Panc1 (cell line): ENCODE data around the gene PPM1L. TPM values are rescaled to one million over a fixed set of nuclear protein-coding genes. Genes with fewer than 3 reads are reported as not detected.

ENCODE experiments used
- ATAC-seq: fragments of 200-7000 bp; cut with Tn5 transposase; 2 replicates; pipeline ENCODE4 v1.9.1; 2020; ENCODE audit warnings: mild to moderate bottlenecking, moderate library complexity
- BruUV-seq: library from RNA; stranded (reverse); fragments of 400-500 nt; replicated peaks from 2 replicates; lab custom pipeline; 2021; lab: Mats Ljungman, UMichigan
- CTCF ChIA-PET: fragments of 300-600 bp; sonication (Branson Sonifier 250); formaldehyde crosslinking; loops from one replicate; lab custom pipeline; 2022; ENCODE audit warnings: antibody characterized with exemption; lab: Charles Lee
- POLR2A ChIA-PET: fragments of 300-600 bp; sonication (Branson Sonifier 250); formaldehyde crosslinking; loops from one replicate; lab custom pipeline; 2022; ENCODE audit warnings: antibody characterized with exemption; lab: Charles Lee
- DNase-seq: peaks from one replicate; pipeline ENCODE4 v3.0.0-alpha.2; 2010; ENCODE audit warnings: low read depth, low spot score
- H3K27ac ChIP-seq: 2 replicates; pipeline ENCODE4 v1.5.1; 2011; ENCODE audit warnings: mild to moderate bottlenecking, low read length, inconsistent platforms
- H3K27me3 ChIP-seq: fragments of 200-500 bp; sonication (Bioruptor generic); 2 replicates; pipeline ENCODE4 v1.6.0; 2014; ENCODE audit warnings: low read length, inconsistent platforms; ENCODE audit not compliant: control insufficient read depth, insufficient read depth
- H3K36me3 ChIP-seq: fragments of 200-500 bp; sonication (Bioruptor generic); 2 replicates; pipeline ENCODE4 v1.5.1; 2014; ENCODE audit warnings: inconsistent platforms, mild to moderate bottlenecking, low read length, moderate library complexity; ENCODE audit not compliant: control insufficient read depth, insufficient read depth
- H3K4me1 ChIP-seq: 2 replicates; pipeline ENCODE4 v1.5.1; 2011; ENCODE audit warnings: inconsistent platforms, mild to moderate bottlenecking, low read length, moderate library complexity; ENCODE audit not compliant: control insufficient read depth, insufficient read depth
- H3K4me3 ChIP-seq, 2 experiments: 2 replicates each; pipeline ENCODE4 v1.5.1; 2011 to 2012; ENCODE audit warnings: low read depth in 2 of 2, low read length in 2 of 2, mild to moderate bottlenecking in 2 of 2, inconsistent platforms in 1 of 2, moderate library complexity in 1 of 2
- H3K9me3 ChIP-seq: fragments of 200-500 bp; sonication (Bioruptor generic); 2 replicates; pipeline ENCODE4 v1.5.1; 2014; ENCODE audit warnings: low read depth, mild to moderate bottlenecking, inconsistent platforms, low read length, moderate library complexity; ENCODE audit not compliant: control insufficient read depth, insufficient read depth
- CTCF ChIP-seq: fragments of 450-650 bp; IDR thresholded peaks from 2 replicates; pipeline ENCODE4 v1.5.1; 2017; ENCODE audit warnings: mild to moderate bottlenecking
- POLR2AphosphoS5 ChIP-seq: IDR thresholded peaks from 2 replicates; pipeline ENCODE4 v1.6.1; 2012; ENCODE audit warnings: mild to moderate bottlenecking, low read depth, low read length, moderate library complexity
- SIN3A ChIP-seq: IDR thresholded peaks from 2 replicates; pipeline ENCODE4 v1.6.1; 2012; ENCODE audit warnings: low read depth, mild to moderate bottlenecking, low read length, moderate library complexity, borderline replicate concordance; ENCODE audit not compliant: insufficient read depth
- TCF7L2 ChIP-seq: IDR thresholded peaks from 2 replicates; pipeline ENCODE4 v1.6.1; 2011; ENCODE audit warnings: mild to moderate bottlenecking, low read depth, low read length, inconsistent platforms
- in situ Hi-C: cut with HindIII; loops from 2 replicates; pipeline ENCODE4 v1.10.0; 2016; ENCODE audit warnings: low sequenced_read_pairs, low pct_unique_long_range_greater_than_20kb
- intact Hi-C: fragments of 100-400 bp; cut with micrococcal nuclease; formaldehyde crosslinking; loops from one replicate; pipeline ENCODE4 v1.10.0; 2022; ENCODE audit not compliant: unreplicated experiment
- total RNA-seq: library from RNA; stranded (reverse); gene quantifications from one replicate; pipeline ENCODE4 v1.2.1, GENCODE V29; 2021; ENCODE audit not compliant: unreplicated experiment
- TF ChIP-seq, protein P1 (sequence below), 2 experiments: IDR thresholded peaks; 2 replicates each; pipeline ENCODE4 v1.6.1; 2011 to 2012; ENCODE audit warnings: low read depth in 2 of 2, control low read depth in 1 of 2, low read length in 1 of 2, mild to moderate bottlenecking in 1 of 2, moderate library complexity in 1 of 2; ENCODE audit not compliant: insufficient read depth in 1 of 2

PPM1L gene
- total RNA-seq, 1 experiment from 2014 or later, result 23.8 TPM

DNA sequence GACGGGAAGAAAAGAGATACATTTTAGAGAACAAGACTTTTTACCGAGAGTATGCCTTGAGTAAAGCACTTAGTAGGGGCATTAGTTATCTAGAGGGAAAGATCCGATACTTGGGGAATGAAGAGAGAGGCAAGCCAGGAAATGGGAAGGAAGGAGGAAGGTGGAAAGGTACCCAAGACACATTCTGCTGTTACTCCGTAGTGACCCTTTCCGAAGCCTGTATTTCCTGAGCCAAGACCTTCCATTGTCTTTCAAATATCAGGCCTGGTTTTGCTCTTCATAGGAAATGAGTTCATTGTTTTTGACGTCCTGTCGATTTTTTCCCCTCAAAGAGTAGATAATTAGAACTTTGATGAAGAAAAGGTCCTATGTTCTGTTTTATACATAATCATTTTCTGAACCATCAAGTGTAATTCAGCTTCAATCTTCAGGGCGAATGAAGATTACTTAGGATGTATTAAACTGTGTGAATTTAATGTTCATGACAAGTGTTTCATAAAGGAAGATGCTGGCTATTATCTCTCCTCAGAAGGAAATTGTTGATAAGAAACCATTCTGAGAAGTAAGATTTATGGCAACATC is 95.7 kb downstream of the PPM1L start:
- Histone ChIP-seq H3K4me1 (no peaks in the 10 kb centered on the region), H3K27ac (no peak overlapping the region), H3K9me3 (no peaks in the 10 kb centered on the region), H3K4me3 (no peak overlapping the region), H3K27me3 (no peaks in the 10 kb centered on the region), H3K36me3 (no peaks in the 10 kb centered on the region)
- DNase-seq (no peak), ATAC-seq (no peak)
- intact Hi-C loops, result no loop called here
- TF ChIP-seq POLR2AphosphoS5 (no peak), TCF7L2 (no peak), SIN3A (no peak), CTCF (no peak)
- TF ChIP-seq, protein P1, sequence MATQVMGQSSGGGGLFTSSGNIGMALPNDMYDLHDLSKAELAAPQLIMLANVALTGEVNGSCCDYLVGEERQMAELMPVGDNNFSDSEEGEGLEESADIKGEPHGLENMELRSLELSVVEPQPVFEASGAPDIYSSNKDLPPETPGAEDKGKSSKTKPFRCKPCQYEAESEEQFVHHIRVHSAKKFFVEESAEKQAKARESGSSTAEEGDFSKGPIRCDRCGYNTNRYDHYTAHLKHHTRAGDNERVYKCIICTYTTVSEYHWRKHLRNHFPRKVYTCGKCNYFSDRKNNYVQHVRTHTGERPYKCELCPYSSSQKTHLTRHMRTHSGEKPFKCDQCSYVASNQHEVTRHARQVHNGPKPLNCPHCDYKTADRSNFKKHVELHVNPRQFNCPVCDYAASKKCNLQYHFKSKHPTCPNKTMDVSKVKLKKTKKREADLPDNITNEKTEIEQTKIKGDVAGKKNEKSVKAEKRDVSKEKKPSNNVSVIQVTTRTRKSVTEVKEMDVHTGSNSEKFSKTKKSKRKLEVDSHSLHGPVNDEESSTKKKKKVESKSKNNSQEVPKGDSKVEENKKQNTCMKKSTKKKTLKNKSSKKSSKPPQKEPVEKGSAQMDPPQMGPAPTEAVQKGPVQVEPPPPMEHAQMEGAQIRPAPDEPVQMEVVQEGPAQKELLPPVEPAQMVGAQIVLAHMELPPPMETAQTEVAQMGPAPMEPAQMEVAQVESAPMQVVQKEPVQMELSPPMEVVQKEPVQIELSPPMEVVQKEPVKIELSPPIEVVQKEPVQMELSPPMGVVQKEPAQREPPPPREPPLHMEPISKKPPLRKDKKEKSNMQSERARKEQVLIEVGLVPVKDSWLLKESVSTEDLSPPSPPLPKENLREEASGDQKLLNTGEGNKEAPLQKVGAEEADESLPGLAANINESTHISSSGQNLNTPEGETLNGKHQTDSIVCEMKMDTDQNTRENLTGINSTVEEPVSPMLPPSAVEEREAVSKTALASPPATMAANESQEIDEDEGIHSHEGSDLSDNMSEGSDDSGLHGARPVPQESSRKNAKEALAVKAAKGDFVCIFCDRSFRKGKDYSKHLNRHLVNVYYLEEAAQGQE (IDR thresholded peaks at IDR 0.05; ENCODE audit: insufficient read depth in 1 of 2, low read depth in 2 of 2, low read length in 1 of 2), result no peak
- in situ Hi-C loops, result no loop called here
- ChIA-PET POLR2A (no interaction called here), CTCF (no interaction called here)
- BruUV-seq, result no TSS peak

GRCh38 chr3:160852856-160853255 is 96.8 kb downstream of the PPM1L start:
- POLR2A ChIA-PET, result no interaction called here
- no peak for ATAC-seq
- Histone ChIP-seq H3K4me3 (no peak overlapping the region), H3K27me3 (no peaks in the 10 kb centered on the region), H3K36me3 (no peaks in the 10 kb centered on the region), H3K4me1 (no peaks in the 10 kb centered on the region), H3K9me3 (no peaks in the 10 kb centered on the region), H3K27ac (no peak overlapping the region)
- in situ Hi-C loops, result no loop called here
- no TSS peak for BruUV-seq
- intact Hi-C loops, result no loop called here
- TF ChIP-seq, protein P1 (IDR thresholded peaks at IDR 0.05; ENCODE audit: insufficient read depth in 1 of 2, low read depth in 2 of 2, low read length in 1 of 2), result no peak
- no peak for TF ChIP-seq POLR2AphosphoS5
- no peak for TF ChIP-seq TCF7L2
- TF ChIP-seq SIN3A, result no peak
- TF ChIP-seq CTCF, result no peak
- no peak for DNase-seq
- CTCF ChIA-PET, result no interaction called here
